Measurements from ENCODE around the gene KRTAP13-1.

The KRTAP13-1 gene, protein sequence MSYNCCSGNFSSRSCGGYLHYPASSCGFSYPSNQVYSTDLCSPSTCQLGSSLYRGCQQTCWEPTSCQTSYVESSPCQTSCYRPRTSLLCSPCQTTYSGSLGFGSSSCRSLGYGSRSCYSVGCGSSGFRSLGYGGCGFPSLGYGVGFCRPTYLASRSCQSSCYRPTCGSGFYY

GRCh38 chr21:30395731-30396130, at the start of gene KRTAP13-1:
Gene KRTAP13-1, plus strand, starts transcription at chr21:30396031. Its CDS starts 56 bp downstream, at chr21:30396087.
- DNase-seq = no peak

DNA sequence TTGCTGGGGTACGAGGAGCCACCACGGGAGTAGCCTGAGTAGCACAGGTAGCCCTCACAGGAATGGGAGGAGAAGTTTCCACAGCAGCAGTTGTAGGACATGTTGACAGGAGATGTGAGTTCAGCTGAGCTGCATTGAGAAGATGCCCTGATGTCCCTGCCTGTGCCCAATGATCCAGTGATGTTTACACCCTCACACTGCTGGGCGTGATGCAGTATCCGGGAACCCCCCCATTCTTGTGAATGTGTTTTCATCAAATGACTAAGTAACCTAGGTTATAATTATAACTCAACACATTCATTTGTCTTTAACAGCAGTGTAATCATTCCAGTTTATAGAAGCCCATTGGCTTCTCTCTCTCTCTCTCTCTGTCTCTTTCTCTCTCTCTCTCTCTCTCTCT, 47.3 kb upstream of the KRTAP13-1 start, which contains the start of gene KRTAP23-1:
KRTAP23-1 (minus strand) TSS at position 101 of the 400 bp plus-strand sequence; CDS start at position 101, 0 bp downstream.
- no peak for DNase-seq

- DNase-seq = no peak
Measured at GRCh38 chr21:30349572-30349971, 46.3 kb upstream of the KRTAP13-1 start.

DNA sequence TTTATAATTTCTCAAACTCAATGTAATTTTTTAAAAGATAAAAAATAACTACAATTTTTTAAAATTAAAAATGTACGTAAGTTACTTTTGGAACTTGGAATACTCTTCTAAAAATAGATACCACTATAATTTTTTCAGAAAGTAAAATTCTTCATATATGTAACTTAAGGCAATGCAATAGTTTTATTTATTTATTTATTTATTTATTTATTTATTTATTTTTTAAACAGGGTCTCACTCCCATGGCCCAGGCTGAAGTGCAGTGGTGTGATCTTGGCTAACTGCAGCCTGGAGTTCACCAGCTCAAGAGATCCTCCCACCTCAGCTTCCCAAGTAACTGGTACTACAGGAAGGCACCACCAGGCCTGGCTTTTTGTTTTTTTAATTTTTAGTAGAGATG, 44.3 kb upstream of the KRTAP13-1 start:
- no peak for DNase-seq

- DNase-seq = no peak
Measured at GRCh38 chr21:30354308-30355005, 41.4 kb upstream of the KRTAP13-1 start.

GRCh38 chr21:30355906-30356305, 39.9 kb upstream of the KRTAP13-1 start:
- no peak for DNase-seq

- no peak for DNase-seq
Measured at GRCh38 chr21:30372139-30372770, 23.6 kb upstream of the KRTAP13-1 start, which contains the start of gene KRTAP13-2. Gene KRTAP13-2, minus strand, starts transcription at chr21:30372271. Its CDS starts 58 bp downstream, at chr21:30372213.

DNA sequence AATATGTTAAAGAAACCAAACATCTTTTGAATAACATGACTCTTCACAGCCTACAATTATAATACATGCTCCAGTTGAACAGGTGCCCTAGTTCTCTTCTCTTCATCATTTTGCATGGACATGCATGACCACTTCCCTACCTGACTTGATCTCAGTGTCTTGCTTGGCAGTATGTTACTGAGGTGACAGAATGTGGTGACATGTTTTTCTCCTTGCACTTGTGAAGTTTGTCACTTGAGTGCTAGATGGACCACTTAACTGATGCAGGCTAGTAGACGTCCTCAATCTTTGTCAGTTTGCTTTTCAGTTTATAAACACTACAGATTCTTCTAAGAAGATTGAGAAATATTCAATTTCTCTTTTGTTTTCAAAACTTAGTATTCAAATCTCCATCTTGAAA, 13.6 kb upstream of the KRTAP13-1 start:
- no peak for DNase-seq

DNA sequence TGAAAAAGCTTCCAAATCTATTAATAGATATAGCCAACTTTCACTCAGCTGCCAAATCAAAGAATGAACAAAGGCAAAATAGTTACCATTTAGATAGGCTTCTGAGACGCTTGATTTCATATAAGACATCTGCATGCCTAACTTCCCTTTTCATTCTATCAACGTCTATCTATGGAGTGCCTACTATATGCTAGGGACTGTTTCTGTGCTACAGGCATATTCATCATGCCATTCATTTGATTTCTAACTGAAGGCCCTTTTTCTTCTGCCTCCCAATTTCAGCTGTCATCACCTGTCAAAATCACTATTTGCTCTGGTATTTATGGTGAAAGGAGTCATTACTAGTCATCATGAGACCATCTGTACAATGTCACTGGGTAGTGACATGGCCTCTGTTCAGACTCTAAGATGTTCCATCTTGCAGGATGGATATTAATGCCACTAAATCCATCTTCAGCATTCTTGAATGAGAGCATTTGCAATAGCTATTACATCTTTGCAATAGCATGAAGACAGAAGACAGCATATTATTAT, 4.3 kb upstream of the KRTAP13-1 start:
- DNase-seq = no peak

DNA sequence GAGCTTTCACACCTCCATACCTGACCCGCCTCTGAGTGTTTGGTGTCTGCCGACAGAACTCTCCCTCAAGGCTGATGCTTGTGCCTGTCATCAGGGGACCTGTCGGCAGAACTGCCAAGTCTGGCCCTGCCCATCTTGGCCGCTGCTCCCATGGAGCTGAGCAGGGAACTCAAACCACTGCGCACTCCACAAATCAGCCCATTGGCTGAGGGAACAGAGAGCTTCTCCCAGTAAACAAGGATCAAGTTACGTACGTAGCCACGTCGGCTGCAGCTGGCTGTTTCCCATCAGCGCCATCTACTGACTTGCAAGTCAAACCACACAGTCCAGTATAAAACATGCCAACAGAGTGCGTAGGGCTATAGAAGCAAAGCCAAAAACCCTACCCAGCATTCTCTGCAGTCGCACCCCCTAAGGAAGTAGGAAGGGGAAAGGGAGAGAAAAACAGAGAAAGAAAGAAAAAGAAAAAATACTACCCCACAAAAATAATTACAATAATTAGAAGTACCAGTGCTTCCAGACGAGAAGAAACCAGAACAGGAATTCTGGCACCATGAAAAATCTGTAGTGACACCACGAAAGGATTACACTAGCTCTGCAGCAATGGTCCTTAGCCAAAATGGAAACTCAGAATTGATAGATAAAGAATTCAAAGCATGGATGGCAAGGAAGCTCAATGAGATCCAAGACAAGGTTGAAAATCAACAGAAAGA, 13.1 kb downstream of the KRTAP13-1 start:
- peak; percentile 83 for DNase-seq

- no peak for DNase-seq
Measured at GRCh38 chr21:30415993-30416392, 20.2 kb downstream of the KRTAP13-1 start.

GRCh38 chr21:30425826-30426225, 30.0 kb downstream of the KRTAP13-1 start, which contains the start of gene KRTAP13-3:
Gene KRTAP13-3, minus strand, starts transcription at chr21:30425926. Its CDS starts 14 bp downstream, at chr21:30425912.
- DNase-seq = no peak

DNA sequence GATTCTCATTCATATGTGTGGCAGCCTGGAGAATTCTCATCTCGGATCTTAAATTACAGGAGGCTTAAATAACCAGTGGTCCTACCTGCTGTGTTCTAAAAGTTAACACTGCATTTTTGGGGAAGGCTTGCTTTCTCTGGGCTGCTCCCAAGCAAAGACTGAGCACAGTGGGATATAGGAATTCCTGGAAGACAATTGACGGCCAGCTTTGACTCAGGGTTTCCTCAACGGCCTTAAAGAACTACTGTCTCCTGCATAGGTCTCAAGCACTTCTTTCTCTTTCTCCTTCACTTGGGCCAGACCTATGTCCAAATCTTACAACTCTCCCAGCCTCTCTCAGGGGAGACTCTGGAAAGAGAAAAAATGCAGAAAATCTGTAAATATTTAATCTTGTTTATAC, 30.9 kb downstream of the KRTAP13-1 start:
- no peak for DNase-seq

GRCh38 chr21:30430170-30430655, 34.4 kb downstream of the KRTAP13-1 start, which contains the start of gene KRTAP13-4:
Gene KRTAP13-4, plus strand, starts transcription at chr21:30430220. Its CDS starts 56 bp downstream, at chr21:30430276.
- no peak for DNase-seq

DNA sequence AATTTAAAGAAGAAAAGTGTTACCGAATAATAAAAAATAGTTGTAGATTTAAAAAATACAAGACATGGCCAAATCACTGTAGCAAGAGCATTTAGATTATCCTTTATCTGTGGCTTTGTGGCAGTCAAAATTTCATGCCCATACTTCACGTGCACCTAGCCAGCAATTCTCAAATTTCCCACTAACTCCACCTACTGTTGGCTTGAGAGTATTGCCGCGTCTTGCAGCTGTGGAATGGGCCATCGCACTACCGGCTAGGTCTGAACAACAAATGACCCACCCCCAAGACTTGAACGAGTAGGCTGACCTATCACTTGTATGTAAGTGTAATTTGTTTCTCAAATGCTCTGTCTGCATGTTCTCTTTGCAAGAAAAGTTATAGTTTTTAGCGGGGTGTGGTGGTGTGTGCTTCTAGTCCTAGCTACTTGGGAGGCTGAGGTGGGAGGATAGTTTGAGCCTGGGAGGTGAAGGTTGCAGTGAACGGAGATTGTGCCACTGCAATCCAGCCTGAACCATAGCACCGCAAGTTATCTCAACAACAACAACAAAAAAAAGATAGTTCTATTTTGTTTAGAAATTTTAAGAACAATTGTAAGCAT, 38.3 kb downstream of the KRTAP13-1 start:
- peak; percentile 63 for DNase-seq

DNA sequence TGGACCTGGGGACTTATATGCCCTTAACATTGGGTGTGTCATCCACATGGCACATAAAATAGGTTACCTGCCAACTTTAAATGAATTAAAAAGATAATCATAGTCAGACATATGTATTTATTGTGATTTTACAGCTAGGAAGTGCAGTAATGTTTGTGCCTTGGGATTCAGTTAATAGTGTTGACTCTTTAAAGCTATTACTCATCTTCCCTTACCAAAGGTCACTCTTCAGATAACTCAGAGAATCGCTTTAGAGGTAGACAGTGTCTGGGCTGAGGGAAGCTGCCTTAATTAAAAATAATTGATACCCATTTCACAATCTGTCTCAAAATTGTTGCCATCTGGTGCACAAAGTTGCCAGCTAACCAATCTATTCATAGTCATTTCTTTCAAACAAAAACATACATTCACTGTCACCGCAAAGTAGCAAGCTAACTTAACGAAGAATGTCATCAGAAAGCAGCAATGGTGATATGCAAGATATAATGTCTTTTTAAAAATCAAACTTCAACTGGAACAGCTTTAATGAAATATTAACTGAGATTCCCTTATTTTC, 41.3 kb downstream of the KRTAP13-1 start:
- DNase-seq = no peak

DNA sequence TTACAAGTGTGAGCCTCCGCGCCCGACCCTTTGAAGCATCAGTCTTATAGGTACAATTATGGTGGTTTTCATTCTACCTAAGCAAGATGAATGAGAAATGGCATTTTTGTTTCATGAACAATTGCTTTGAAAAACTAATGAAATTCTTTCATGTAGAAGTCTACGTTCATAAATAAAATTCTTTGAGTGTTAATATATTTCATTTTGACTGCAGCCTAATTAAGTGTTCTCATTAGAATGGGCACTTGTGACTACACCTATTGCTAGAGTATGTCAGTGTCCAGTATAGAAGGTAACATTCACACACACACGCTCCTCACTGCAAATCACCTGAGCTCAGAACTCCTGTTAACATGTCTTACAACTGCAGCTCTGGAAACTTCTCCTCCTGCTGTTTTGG, 44.1 kb downstream of the KRTAP13-1 start, which contains the start of gene KRTAP15-1:
KRTAP15-1 (plus strand) TSS at position 301 of the 400 bp plus-strand sequence; CDS start at position 354, 53 bp downstream.
- DNase-seq = no peak

DNA sequence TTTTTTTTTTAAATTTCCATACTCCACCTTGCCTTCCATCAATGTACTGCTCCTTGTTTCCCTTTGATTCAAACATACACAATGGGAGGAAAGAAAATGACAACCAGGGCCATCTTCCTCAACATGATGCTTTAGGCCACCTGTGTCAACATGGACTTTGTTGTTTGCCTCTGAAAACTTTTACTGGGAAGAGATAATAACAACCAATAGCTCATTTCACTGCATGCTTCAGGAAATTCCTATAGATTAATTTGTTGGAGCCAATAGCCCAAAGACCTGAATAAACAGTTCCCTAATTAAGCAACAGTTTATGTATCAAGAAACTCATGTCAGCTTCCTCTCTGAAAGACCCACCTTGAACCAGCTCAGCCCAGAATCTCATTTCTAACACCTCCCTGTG, 47.4 kb downstream of the KRTAP13-1 start:
- DNase-seq = no peak

- no peak for DNase-seq
Measured at GRCh38 chr21:30444204-30444603, 48.4 kb downstream of the KRTAP13-1 start.
